ENCODE measurements around the gene ERO1A.
"Not testable (repeated sequence)": the region's sequence is repeated elsewhere in the genome, so short reads cannot be mapped to it uniquely, and the experiment has no call there.

The ERO1A gene

DNA sequence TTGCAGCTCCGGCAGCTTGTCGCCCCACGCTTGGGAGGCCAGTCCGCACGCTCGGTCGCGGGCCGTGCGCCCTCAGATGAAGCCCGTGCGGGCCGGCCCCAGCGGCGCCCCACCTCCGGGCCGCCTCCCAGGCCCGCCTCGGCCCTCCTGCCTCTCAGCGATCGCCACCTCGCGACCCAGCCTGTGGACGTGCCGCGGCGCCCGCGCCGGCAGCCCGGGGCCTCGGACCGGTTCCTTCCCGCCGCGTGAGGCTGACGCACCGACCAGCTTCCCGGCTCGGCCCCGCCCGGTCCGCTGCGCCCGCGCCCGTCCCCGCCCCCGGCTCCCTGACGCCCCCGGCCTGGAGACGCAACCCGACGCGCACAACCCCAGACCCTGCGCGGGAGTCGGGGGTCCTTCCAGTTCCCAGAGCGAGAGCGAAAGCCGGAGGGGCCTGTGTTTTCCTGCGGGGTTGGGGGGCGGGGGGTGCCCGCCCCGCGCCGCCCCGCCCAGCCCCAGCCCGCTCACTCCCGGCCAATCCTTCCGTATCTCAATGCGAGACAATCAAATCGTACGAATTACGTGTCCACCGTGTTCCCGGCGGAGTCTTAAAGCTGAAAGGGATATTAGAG, at the start of gene ERO1A:
TSS of gene ERO1A (minus strand) at position 78 of the 611 bp plus-strand sequence. CDS start at position 1, 77 bp downstream.
- Mint-ChIP-seq H3K4me1 (peaks cover 38% of the 10 kb centered on the region), H3K9me3 (no peaks in the 10 kb centered on the region), H3K4me3 (peak within 1 kb of the TSS; percentile 96), H3K27me3 (no peaks in the 10 kb centered on the region), H3K36me3 (ENCODE audit: insufficient read depth) (peaks cover 5% of the 10 kb centered on the region), H3K27ac (ENCODE audit: low read depth) (peak within 1 kb of the TSS; percentile 92)
- peak; percentile 61 for ATAC-seq (replicated peaks; ENCODE audit: extremely low read depth, poor library complexity, severe bottlenecking)
- DNase-seq (ENCODE audit: low spot score in 2 of 2), result peak; percentile 25 to 35

- Mint-ChIP-seq H3K4me3 (peak overlapping the region; percentile 77), H3K4me1 (peaks cover 53% of the 10 kb centered on the region), H3K9me3 (no peaks in the 10 kb centered on the region), H3K27me3 (no peaks in the 10 kb centered on the region), H3K36me3 (ENCODE audit: insufficient read depth) (peaks cover 19% of the 10 kb centered on the region), H3K27ac (ENCODE audit: low read depth) (peak overlapping the region; percentile 93)
- ATAC-seq (replicated peaks; ENCODE audit: extremely low read depth, poor library complexity, severe bottlenecking), result peak; percentile 62
- DNase-seq (ENCODE audit: low spot score in 2 of 2), result no peak
Observed at GRCh38 chr14:52741865-52742264, 46.5 kb upstream of the ERO1A start.

DNA sequence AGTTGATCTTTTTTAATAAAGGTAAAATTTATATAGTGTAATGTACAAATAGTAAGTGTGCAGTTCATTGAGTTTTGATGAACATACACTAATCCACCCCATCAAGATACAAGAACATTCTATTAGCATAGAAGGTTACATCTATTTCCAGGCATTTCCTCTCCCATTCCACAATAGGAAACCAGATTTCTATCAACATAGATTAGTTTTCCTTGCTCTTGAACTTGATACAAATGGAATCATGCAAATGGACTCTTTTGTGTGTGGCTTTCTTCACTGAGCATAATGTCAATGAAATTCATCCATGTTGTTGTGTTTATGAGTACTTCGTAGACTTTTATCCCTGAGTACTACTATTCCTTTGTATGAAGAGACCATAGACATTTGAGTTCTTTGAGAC, 45.4 kb upstream of the ERO1A start:
- DNase-seq (ENCODE audit: low spot score in 2 of 2) (no peak), ATAC-seq (replicated peaks; ENCODE audit: extremely low read depth, poor library complexity, severe bottlenecking) (no peak)
- no peak overlapping the region for H3K4me3 Mint-ChIP-seq
- H3K27me3 Mint-ChIP-seq, result no peaks in the 10 kb centered on the region
- H3K27ac Mint-ChIP-seq (ENCODE audit: low read depth), result peak overlapping the region; percentile 93
- H3K9me3 Mint-ChIP-seq, result no peaks in the 10 kb centered on the region
- peaks cover 64% of the 10 kb centered on the region for H3K4me1 Mint-ChIP-seq
- H3K36me3 Mint-ChIP-seq (ENCODE audit: insufficient read depth), result peaks cover 14% of the 10 kb centered on the region

DNA sequence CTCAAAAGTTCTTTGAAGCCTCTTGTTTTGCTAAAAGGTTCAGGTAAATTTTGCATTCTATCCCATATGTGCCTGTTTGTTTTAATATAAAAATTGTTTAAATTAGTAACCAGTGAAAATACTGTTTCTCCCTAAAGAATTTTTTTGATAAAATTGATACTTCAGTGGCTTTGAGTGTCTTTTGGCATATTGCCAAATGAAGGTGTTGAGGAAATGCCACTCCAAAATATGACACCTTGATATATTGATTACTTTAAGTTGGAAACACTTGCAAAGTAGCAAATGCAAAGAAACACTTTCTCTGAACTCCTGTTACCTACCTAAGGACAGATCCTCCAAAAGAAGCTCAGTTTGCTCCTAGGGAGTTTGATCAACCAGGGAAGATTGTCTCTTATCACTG, 43.1 kb upstream of the ERO1A start:
- Mint-ChIP-seq H3K27ac (ENCODE audit: low read depth) (peak overlapping the region; percentile 79), H3K4me3 (no peak overlapping the region), H3K36me3 (ENCODE audit: insufficient read depth) (peaks cover 16% of the 10 kb centered on the region), H3K4me1 (peaks cover 72% of the 10 kb centered on the region), H3K9me3 (no peaks in the 10 kb centered on the region), H3K27me3 (no peaks in the 10 kb centered on the region)
- ATAC-seq (replicated peaks; ENCODE audit: extremely low read depth, poor library complexity, severe bottlenecking), result no peak
- no peak for DNase-seq (ENCODE audit: low spot score in 2 of 2)

DNA sequence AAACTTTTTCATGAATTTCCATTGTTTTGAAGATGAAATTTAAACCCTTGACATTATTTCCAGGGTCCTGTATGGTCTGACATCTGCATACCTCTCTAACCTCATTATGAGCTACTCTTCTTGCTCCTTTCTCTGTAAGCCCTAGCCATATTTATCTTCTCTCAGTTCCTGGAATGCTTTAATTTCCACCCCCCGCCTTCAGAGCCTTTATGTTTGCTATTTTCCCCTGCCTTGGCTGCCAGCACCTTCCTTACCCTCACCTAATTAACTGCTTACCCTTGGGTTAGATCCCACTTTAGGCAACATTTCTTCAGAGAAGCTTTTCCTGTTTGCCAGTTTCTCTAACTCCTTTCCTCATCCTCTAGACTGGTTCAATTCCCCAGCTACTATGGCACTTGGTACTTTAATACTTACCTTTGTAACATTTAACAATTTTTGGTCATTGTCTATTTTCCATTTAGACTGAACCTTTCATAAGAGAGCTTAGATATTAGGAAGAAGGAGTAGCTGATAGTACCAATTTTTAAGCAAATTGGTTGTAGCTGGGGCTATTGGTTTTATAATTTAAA, 40.6 kb upstream of the ERO1A start:
- H3K36me3 Mint-ChIP-seq (ENCODE audit: insufficient read depth), result peaks cover 18% of the 10 kb centered on the region
- no peaks in the 10 kb centered on the region for H3K27me3 Mint-ChIP-seq
- no peak for ATAC-seq (replicated peaks; ENCODE audit: extremely low read depth, poor library complexity, severe bottlenecking)
- peak overlapping the region; percentile 47 for H3K27ac Mint-ChIP-seq (ENCODE audit: low read depth)
- H3K4me3 Mint-ChIP-seq, result no peak overlapping the region
- H3K4me1 Mint-ChIP-seq, result peaks cover 63% of the 10 kb centered on the region
- no peaks in the 10 kb centered on the region for H3K9me3 Mint-ChIP-seq
- no peak for DNase-seq (ENCODE audit: low spot score in 2 of 2)

DNA sequence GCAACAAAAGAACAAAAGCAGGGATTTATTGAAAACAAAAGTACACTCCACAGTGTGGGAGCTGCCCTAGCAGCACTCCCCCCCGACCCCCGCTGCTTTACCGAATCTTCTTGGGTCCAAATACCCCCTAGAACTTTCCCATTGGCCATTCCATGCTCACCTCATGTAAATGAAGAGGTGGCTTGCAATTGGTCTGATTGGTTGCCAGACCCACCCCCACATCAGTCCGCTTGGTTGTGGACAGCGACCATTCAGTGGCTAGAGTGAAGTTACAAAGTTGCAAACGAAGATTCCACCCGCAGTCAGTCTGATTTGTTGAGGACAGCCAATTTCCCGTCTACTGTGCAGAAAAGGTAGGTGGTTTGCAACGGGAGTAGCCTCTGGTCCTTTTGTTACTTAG, 38.5 kb upstream of the ERO1A start:
- DNase-seq (ENCODE audit: low spot score in 2 of 2) (no peak), ATAC-seq (replicated peaks; ENCODE audit: extremely low read depth, poor library complexity, severe bottlenecking) (no peak)
- Mint-ChIP-seq H3K36me3 (ENCODE audit: insufficient read depth) (peaks cover 28% of the 10 kb centered on the region), H3K4me3 (no peak overlapping the region), H3K4me1 (peaks cover 53% of the 10 kb centered on the region), H3K27ac (ENCODE audit: low read depth) (no peak overlapping the region), H3K9me3 (no peaks in the 10 kb centered on the region), H3K27me3 (no peaks in the 10 kb centered on the region)

- Mint-ChIP-seq H3K27me3 (no peaks in the 10 kb centered on the region), H3K4me1 (peaks cover 27% of the 10 kb centered on the region), H3K9me3 (no peaks in the 10 kb centered on the region), H3K36me3 (ENCODE audit: insufficient read depth) (peaks cover 42% of the 10 kb centered on the region), H3K4me3 (peak overlapping the region; percentile 92), H3K27ac (ENCODE audit: low read depth) (peak overlapping the region; percentile 53)
- ATAC-seq (replicated peaks; ENCODE audit: extremely low read depth, poor library complexity, severe bottlenecking), result no peak
- DNase-seq (ENCODE audit: low spot score in 2 of 2), result no peak
Observed at GRCh38 chr14:52730709-52731111, 35.4 kb upstream of the ERO1A start.

GRCh38 chr14:52729925-52730708, 34.8 kb upstream of the ERO1A start, which contains the start of gene STYX:
Gene STYX, plus strand, starts transcription at chr14:52730166. Its CDS starts 309 bp downstream, at chr14:52730475.
- DNase-seq (ENCODE audit: low spot score in 2 of 2) (peak; percentile 92 to 94), ATAC-seq (replicated peaks; ENCODE audit: extremely low read depth, poor library complexity, severe bottlenecking) (peak; percentile 97)
- Mint-ChIP-seq H3K9me3 (no peaks in the 10 kb centered on the region), H3K4me3 (peak within 1 kb of the TSS; percentile 92), H3K4me1 (peaks cover 22% of the 10 kb centered on the region), H3K36me3 (ENCODE audit: insufficient read depth) (peaks cover 47% of the 10 kb centered on the region), H3K27ac (ENCODE audit: low read depth) (peak within 1 kb of the TSS; percentile 53), H3K27me3 (no peaks in the 10 kb centered on the region)

GRCh38 chr14:52729585-52729924, 34.2 kb upstream of the ERO1A start:
- Mint-ChIP-seq H3K4me3 (peak overlapping the region; percentile 92), H3K27me3 (no peaks in the 10 kb centered on the region), H3K4me1 (peaks cover 18% of the 10 kb centered on the region), H3K36me3 (ENCODE audit: insufficient read depth) (peaks cover 47% of the 10 kb centered on the region), H3K9me3 (no peaks in the 10 kb centered on the region), H3K27ac (ENCODE audit: low read depth) (peak overlapping the region; percentile 53)
- DNase-seq (ENCODE audit: low spot score in 2 of 2) (no peak), ATAC-seq (replicated peaks; ENCODE audit: extremely low read depth, poor library complexity, severe bottlenecking) (no peak)

- not testable (repeated sequence) for H3K9me3 Mint-ChIP-seq; ATAC-seq (replicated peaks; ENCODE audit: extremely low read depth, poor library complexity, severe bottlenecking); H3K27me3 Mint-ChIP-seq; H3K4me3 Mint-ChIP-seq; DNase-seq (ENCODE audit: low spot score in 2 of 2)
- peaks cover 16% of the 10 kb centered on the region for H3K4me1 Mint-ChIP-seq
- peaks cover 42% of the 10 kb centered on the region for H3K36me3 Mint-ChIP-seq (ENCODE audit: insufficient read depth)
- peak overlapping the region; percentile 38 for H3K27ac Mint-ChIP-seq (ENCODE audit: low read depth)
Observed at GRCh38 chr14:52729035-52729434, 33.7 kb upstream of the ERO1A start.

- not testable (repeated sequence) for ATAC-seq (replicated peaks; ENCODE audit: extremely low read depth, poor library complexity, severe bottlenecking); H3K27ac Mint-ChIP-seq (ENCODE audit: low read depth); H3K9me3 Mint-ChIP-seq; H3K4me3 Mint-ChIP-seq; DNase-seq (ENCODE audit: low spot score in 2 of 2); H3K27me3 Mint-ChIP-seq
- Mint-ChIP-seq H3K4me1 (peaks cover 13% of the 10 kb centered on the region), H3K36me3 (ENCODE audit: insufficient read depth) (peaks cover 45% of the 10 kb centered on the region)
Observed at GRCh38 chr14:52727509-52727908, 32.2 kb upstream of the ERO1A start.

- Mint-ChIP-seq H3K27me3 (no peaks in the 10 kb centered on the region), H3K4me3 (no peak overlapping the region), H3K9me3 (no peaks in the 10 kb centered on the region)
Observed at GRCh38 chr14:52724360-52724644, 28.9 kb upstream of the ERO1A start.

More at GRCh38 chr14:52724360-52724644, 28.9 kb upstream of the ERO1A start:
- H3K36me3 Mint-ChIP-seq (ENCODE audit: insufficient read depth), result peaks cover 52% of the 10 kb centered on the region
- H3K4me1 Mint-ChIP-seq, result peaks cover 27% of the 10 kb centered on the region
- no peak overlapping the region for H3K27ac Mint-ChIP-seq (ENCODE audit: low read depth)
- ATAC-seq (replicated peaks; ENCODE audit: extremely low read depth, poor library complexity, severe bottlenecking) (no peak), DNase-seq (ENCODE audit: low spot score in 2 of 2) (no peak)

All from central memory CD8-positive, alpha-beta T cell (primary cell).